GM12878 (cell line): Measurements from ENCODE around the gene CDC42BPA. TPM values are rescaled to one million over a fixed set of nuclear protein-coding genes. Genes with fewer than 3 reads are reported as not detected.

Experiments
- ATAC-seq: fragments of 200-7000 bp; cut with Tn5 transposase; 3 replicates; pipeline ENCODE4 v1.9.1; 2020; ENCODE audit warnings: mild to moderate bottlenecking, moderate library complexity
- BruUV-seq: library from RNA; stranded (reverse); fragments of 400-500 nt; replicated peaks from 2 replicates; lab custom pipeline; 2021; lab: Mats Ljungman, UMichigan
- CTCF ChIA-PET: fragments of 300-600 bp; sonication (Branson Sonifier 250); formaldehyde crosslinking; extraction: SDS; loops from one replicate; lab custom pipeline; 2021; ENCODE audit warnings: inconsistent platforms; lab: Yijun Ruan, JAX
- POLR2A ChIA-PET: fragments of 350-600 bp; formaldehyde crosslinking; extraction: SDS; loops from one replicate; lab custom pipeline; 2021; ENCODE audit warnings: inconsistent platforms; lab: Charles Lee
- RAD21 ChIA-PET: fragments of 300-600 bp; sonication (Branson Sonifier 250); formaldehyde crosslinking; loops from one replicate; lab custom pipeline; 2023; ENCODE audit warnings: antibody characterized with exemption; ENCODE audit not compliant: unreplicated experiment; lab: Charles Lee
- SMC1A ChIA-PET: fragments of 300-600 bp; sonication (Branson Sonifier 250); formaldehyde crosslinking; loops from one replicate; lab custom pipeline; 2023; ENCODE audit not compliant: unreplicated experiment, uncharacterized antibody; lab: Charles Lee
- DNase-seq: peaks from one replicate; pipeline ENCODE4 v3.0.0-alpha.2; 2011; ENCODE audit warnings: low read depth, low spot score
- FAIRE-seq: peaks from 3 replicates; lab custom pipeline; 2011; peaks lifted over from hg19 to GRCh38; lab: Jason Lieb, UNC
- H2AFZ ChIP-seq: 2 replicates; pipeline ENCODE4 v1.6.0; 2011; ENCODE audit warnings: low read depth, low read length, control low read depth; ENCODE audit not compliant: control insufficient read depth
- H3K27ac ChIP-seq: 2 replicates; pipeline ENCODE4 v1.5.1; 2011; ENCODE audit warnings: control low read depth; ENCODE audit not compliant: control insufficient read depth, insufficient read depth
- H3K27me3 ChIP-seq, 2 experiments: replicated peaks in 1 of 2; 2 replicates each; pipeline versions ENCODE4 v1.6.0 to v1.6.1; 2011; ENCODE audit warnings: low read length in 1 of 2; ENCODE audit not compliant: control insufficient read depth in 2 of 2, insufficient read depth in 2 of 2
- H3K36me3 ChIP-seq, 2 experiments: 2 replicates each; pipeline ENCODE4 v1.5.1; 2011; ENCODE audit warnings: low read length in 1 of 2; ENCODE audit not compliant: control insufficient read depth in 2 of 2, insufficient read depth in 2 of 2
- H3K4me1 ChIP-seq: 2 replicates; pipeline ENCODE4 v1.6.1; 2011; ENCODE audit warnings: mild to moderate bottlenecking, low read length, moderate library complexity, mixed read lengths; ENCODE audit not compliant: control insufficient read depth, insufficient read depth
- H3K4me2 ChIP-seq: 2 replicates; pipeline ENCODE4 v1.6.0; 2011; ENCODE audit warnings: control low read depth; ENCODE audit not compliant: control insufficient read depth, insufficient read depth
- H3K4me3 ChIP-seq: fragments of 200-600 bp; sonication (generic); 2 replicates; pipeline ENCODE4 v1.5.1; 2016
- H3K79me2 ChIP-seq: 2 replicates; pipeline ENCODE4 v1.6.0; 2011; ENCODE audit warnings: low read length; ENCODE audit not compliant: control insufficient read depth, insufficient read depth
- H3K9ac ChIP-seq: 2 replicates; pipeline ENCODE4 v1.8.0; 2011; ENCODE audit warnings: low read length, control low read depth, mixed read lengths; ENCODE audit not compliant: control insufficient read depth, insufficient read depth
- H3K9me3 ChIP-seq: replicated peaks from 3 replicates; pipeline ENCODE4 v1.5.1; 2011; ENCODE audit warnings: mild to moderate bottlenecking, low read length; ENCODE audit not compliant: control insufficient read depth, insufficient read depth
- H4K20me1 ChIP-seq: 2 replicates; pipeline ENCODE4 v1.6.0; 2011; ENCODE audit not compliant: control insufficient read depth, insufficient read depth
- CHD4 ChIP-seq: fragments of 200-600 bp; sonication (generic); IDR thresholded peaks from 2 replicates; pipeline ENCODE4 v1.6.1; 2016; ENCODE audit warnings: mild to moderate bottlenecking
- IKZF1 ChIP-seq: fragments of 450-650 bp; conservative IDR thresholded peaks from 2 replicates; pipeline ENCODE4 v1.6.1; 2017; ENCODE audit warnings: antibody characterized with exemption, mild to moderate bottlenecking
- MTA2 ChIP-seq: fragments of 450-650 bp; IDR thresholded peaks from 2 replicates; pipeline ENCODE4 v1.6.1; 2016; ENCODE audit warnings: low read depth, mild to moderate bottlenecking, moderate library complexity
- MYC ChIP-seq: IDR thresholded peaks from 2 replicates; pipeline ENCODE4 v1.6.1; 2011; ENCODE audit warnings: mild to moderate bottlenecking, low read length, moderate library complexity, inconsistent platforms; ENCODE audit not compliant: insufficient read depth, insufficient replicate concordance, insufficient read length, severe bottlenecking
- RBBP5 ChIP-seq: fragments of 200-600 bp; sonication (generic); conservative IDR thresholded peaks from 2 replicates; pipeline ENCODE4 v1.6.1; 2016
- RFX5 ChIP-seq: IDR thresholded peaks from 2 replicates; pipeline ENCODE4 v1.6.1; 2011; ENCODE audit warnings: low read depth, low read length, improper control_type of control experiment
- SRF ChIP-seq, 2 experiments: IDR thresholded peaks; 2 replicates each; pipeline ENCODE4 v1.6.1; 2011; ENCODE audit warnings: low read depth in 2 of 2, low read length in 2 of 2, mild to moderate bottlenecking in 1 of 2, moderate library complexity in 1 of 2
- STAT3 ChIP-seq: IDR thresholded peaks from 2 replicates; pipeline ENCODE4 v1.6.1; 2011; ENCODE audit warnings: low read depth, low read length, improper control_type of control experiment
- ZNF384 ChIP-seq: IDR thresholded peaks from 2 replicates; pipeline ENCODE4 v1.6.1; 2012; ENCODE audit warnings: low read depth, mild to moderate bottlenecking, low read length, improper control_type of control experiment, borderline replicate concordance
- ZZZ3 ChIP-seq: IDR thresholded peaks from 2 replicates; pipeline ENCODE4 v1.6.1; 2011; ENCODE audit warnings: low read depth; ENCODE audit not compliant: control insufficient read depth, insufficient read length
- WGBS: methylation state at CpG from one replicate; pipeline ENCODE4 v1.1.6; 2016; ENCODE audit warnings: low lambda C conversion rate; ENCODE audit not compliant: insufficient replicate concordance, insufficient coverage; ENCODE audit errors: missing lambda C conversion rate; 5-methylcytosine and 5-hydroxymethylcytosine counted together
- in situ Hi-C: fragments of 300-500 bp; cut with MboI; formaldehyde crosslinking; loops from 9 replicates; pipeline ENCODE4 v1.14.3; 2018; ENCODE audit warnings: mixed read lengths
- intact Hi-C: fragments of 100-400 bp; cut with micrococcal nuclease; formaldehyde crosslinking; loops from one replicate; pipeline ENCODE4 v1.14.2; 2022; ENCODE audit not compliant: unreplicated experiment
- polyA plus RNA-seq, 11 experiments: library from polyadenylated mRNA; depleted of rRNA in 4 of 11; unstranded in 6 of 11; stranded (reverse) in 5 of 11; fragments of >200 nt; fragmentation: Nextera tagmentation in 4 of 11; fragmentation: Illumina TruSeq in 1 of 11; extraction: Ambion mirVana in 4 of 11; extraction: Trizol in 1 of 11; gene quantifications; 1 replicate in 1 of 11; 2 replicates in 10 of 11; pipeline versions ENCODE4 v1.2.1 to v1.2.3, GENCODE V29; 2011 to 2016; ENCODE audit warnings: inconsistent platforms in 2 of 11, missing spikeins in 2 of 11, low read depth in 1 of 11
- total RNA-seq, 4 experiments: library from RNA; depleted of rRNA in 3 of 4; stranded (reverse); fragments of >200 nt in 3 of 4; fragmentation: Illumina TruSeq in 1 of 4; extraction: Trizol in 1 of 4; gene quantifications; 2 replicates each; pipeline versions ENCODE4 v1.2.1 to v1.2.3, GENCODE V29; 2013 to 2021
- TF ChIP-seq, protein P1 (sequence below): fragments of 450-650 bp; IDR thresholded peaks from 2 replicates; pipeline ENCODE4 v1.6.1; 2017; ENCODE audit warnings: mild to moderate bottlenecking
- TF ChIP-seq, protein P2 (sequence below): fragments of 450-650 bp; IDR thresholded peaks from 2 replicates; pipeline ENCODE4 v1.6.1; 2018; ENCODE audit warnings: mild to moderate bottlenecking, low read depth, moderate library complexity; ENCODE audit not compliant: partially characterized antibody

The CDC42BPA gene
- total and polyA plus RNA-seq, 10 of the 15 experiments (the other 5 are each of a cell fraction or from before 2014, with no cell fraction given), result 0.02 to 0.52 (median 0.10) TPM

DNA sequence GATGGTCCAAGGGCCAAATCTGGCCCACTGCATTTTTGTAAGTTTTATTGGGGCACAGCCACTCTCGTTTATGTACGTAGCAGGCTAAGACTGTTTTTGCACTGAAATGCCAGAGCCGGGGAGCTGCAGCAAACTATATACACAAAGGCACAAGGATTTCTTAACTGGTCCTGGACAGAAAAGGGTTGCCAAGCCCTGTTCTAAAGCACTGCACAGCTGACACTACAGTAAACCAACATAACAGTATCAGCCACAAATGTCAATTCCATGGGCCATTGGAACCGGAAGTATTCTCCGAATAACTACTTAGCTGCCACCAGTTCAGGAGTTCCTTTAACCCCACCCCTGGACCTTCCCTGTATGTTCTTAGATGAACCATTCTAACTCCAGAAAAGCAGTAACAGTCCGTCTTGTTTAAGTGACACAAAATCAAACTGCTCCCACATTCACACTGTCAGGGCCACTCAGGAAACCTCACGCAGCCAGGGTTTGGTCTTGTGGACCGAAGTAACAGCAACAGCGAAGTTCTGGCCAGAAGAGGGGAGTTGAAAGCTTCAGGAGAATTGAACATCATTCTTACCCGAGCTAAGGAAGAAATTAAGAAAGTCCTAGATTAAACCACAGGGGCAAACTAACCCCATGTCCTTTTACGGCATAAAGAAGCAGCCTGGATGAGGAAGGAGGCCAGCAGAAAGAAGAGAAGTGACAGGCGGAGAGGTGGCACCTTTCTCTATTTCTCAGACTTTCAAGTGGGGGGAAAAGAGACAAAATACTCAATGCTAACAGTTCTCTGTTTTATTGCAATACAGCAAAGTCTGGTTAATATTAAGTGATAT lies 329.0 kb downstream of the CDC42BPA start:
- no peak for ATAC-seq
- Histone ChIP-seq H3K79me2 (no peaks in the 10 kb centered on the region), H3K4me2 (no peak overlapping the region), H2AFZ (peak overlapping the region; percentile 67)
- 77% methylated on average over 12 of the region's 12 CpGs for WGBS
- POLR2A ChIA-PET, result no interaction called here
- SMC1A ChIA-PET, result no interaction called here
- FAIRE-seq, result no peak
- TF ChIP-seq SRF (IDR thresholded peaks at IDR 0.05; ENCODE audit: low read depth in 2 of 2, low read length in 2 of 2) (peak in 1 of 2 experiments; percentile 48; a peak in 1 of 4 replicates), ZNF384 (no peak), CHD4 (no peak)
- TF ChIP-seq, all 136 proteins: peak for 1
- in situ Hi-C loops, result no loop called here
- no peak overlapping the region for H3K9ac ChIP-seq
- H3K27ac ChIP-seq, result no peak overlapping the region; the same call in 1 of the 2 replicates
- CTCF ChIA-PET, result no interaction called here
- H3K4me3 ChIP-seq, result no peak overlapping the region
- no peaks in the 10 kb centered on the region for H3K27me3 ChIP-seq
- peaks cover 0 to 3% of the 10 kb centered on the region in 2 experiments; a peak in 2 of 4 replicates for H3K36me3 ChIP-seq
- no peak for DNase-seq
- no TSS peak for BruUV-seq
- no peaks in the 10 kb centered on the region for H4K20me1 ChIP-seq
- H3K9me3 ChIP-seq, result no peaks in the 10 kb centered on the region
- H3K4me1 ChIP-seq, result peaks cover 9% of the 10 kb centered on the region; the same call in 1 of the 2 replicates
- intact Hi-C loops, result no loop called here
- RAD21 ChIA-PET, result no interaction called here

GRCh38 chr1:226988334-226988666 lies 330.0 kb downstream of the CDC42BPA start:
- H3K27me3 ChIP-seq, result no peaks in the 10 kb centered on the region
- H3K79me2 ChIP-seq, result no peaks in the 10 kb centered on the region
- RAD21 ChIA-PET, result no interaction called here
- H4K20me1 ChIP-seq, result no peaks in the 10 kb centered on the region
- 74% methylated on average over 3 of the region's 3 CpGs for WGBS
- H3K9me3 ChIP-seq, result no peaks in the 10 kb centered on the region
- H3K4me3 ChIP-seq, result no peak overlapping the region
- H2AFZ ChIP-seq, result no peak overlapping the region
- H3K9ac ChIP-seq, result no peak overlapping the region
- POLR2A ChIA-PET, result no interaction called here
- no peak for FAIRE-seq
- intact Hi-C loops (no loop called here), in situ Hi-C loops (no loop called here)
- peaks cover 9% of the 10 kb centered on the region; the same call in 1 of the 2 replicates for H3K4me1 ChIP-seq
- CTCF ChIA-PET, result no interaction called here
- H3K4me2 ChIP-seq, result no peak overlapping the region
- peaks cover 0 to 3% of the 10 kb centered on the region in 2 experiments; a peak in 2 of 4 replicates for H3K36me3 ChIP-seq
- H3K27ac ChIP-seq, result no peak overlapping the region
- no peak for ATAC-seq
- SMC1A ChIA-PET, result no interaction called here
- DNase-seq, result no peak
- no TSS peak for BruUV-seq
- no peak for TF ChIP-seq IKZF1
- no peak for TF ChIP-seq STAT3
- TF ChIP-seq, protein P1, sequence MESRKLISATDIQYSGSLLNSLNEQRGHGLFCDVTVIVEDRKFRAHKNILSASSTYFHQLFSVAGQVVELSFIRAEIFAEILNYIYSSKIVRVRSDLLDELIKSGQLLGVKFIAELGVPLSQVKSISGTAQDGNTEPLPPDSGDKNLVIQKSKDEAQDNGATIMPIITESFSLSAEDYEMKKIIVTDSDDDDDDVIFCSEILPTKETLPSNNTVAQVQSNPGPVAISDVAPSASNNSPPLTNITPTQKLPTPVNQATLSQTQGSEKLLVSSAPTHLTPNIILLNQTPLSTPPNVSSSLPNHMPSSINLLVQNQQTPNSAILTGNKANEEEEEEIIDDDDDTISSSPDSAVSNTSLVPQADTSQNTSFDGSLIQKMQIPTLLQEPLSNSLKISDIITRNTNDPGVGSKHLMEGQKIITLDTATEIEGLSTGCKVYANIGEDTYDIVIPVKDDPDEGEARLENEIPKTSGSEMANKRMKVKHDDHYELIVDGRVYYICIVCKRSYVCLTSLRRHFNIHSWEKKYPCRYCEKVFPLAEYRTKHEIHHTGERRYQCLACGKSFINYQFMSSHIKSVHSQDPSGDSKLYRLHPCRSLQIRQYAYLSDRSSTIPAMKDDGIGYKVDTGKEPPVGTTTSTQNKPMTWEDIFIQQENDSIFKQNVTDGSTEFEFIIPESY, result no peak
- no peak for TF ChIP-seq RFX5
- TF ChIP-seq MYC, result no peak
- TF ChIP-seq, protein P2, sequence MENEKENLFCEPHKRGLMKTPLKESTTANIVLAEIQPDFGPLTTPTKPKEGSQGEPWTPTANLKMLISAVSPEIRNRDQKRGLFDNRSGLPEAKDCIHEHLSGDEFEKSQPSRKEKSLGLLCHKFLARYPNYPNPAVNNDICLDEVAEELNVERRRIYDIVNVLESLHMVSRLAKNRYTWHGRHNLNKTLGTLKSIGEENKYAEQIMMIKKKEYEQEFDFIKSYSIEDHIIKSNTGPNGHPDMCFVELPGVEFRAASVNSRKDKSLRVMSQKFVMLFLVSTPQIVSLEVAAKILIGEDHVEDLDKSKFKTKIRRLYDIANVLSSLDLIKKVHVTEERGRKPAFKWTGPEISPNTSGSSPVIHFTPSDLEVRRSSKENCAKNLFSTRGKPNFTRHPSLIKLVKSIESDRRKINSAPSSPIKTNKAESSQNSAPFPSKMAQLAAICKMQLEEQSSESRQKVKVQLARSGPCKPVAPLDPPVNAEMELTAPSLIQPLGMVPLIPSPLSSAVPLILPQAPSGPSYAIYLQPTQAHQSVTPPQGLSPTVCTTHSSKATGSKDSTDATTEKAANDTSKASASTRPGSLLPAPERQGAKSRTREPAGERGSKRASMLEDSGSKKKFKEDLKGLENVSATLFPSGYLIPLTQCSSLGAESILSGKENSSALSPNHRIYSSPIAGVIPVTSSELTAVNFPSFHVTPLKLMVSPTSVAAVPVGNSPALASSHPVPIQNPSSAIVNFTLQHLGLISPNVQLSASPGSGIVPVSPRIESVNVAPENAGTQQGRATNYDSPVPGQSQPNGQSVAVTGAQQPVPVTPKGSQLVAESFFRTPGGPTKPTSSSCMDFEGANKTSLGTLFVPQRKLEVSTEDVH, result no peak
- TF ChIP-seq ZZZ3, result no peak
- no peak for TF ChIP-seq MTA2
- no peak for TF ChIP-seq RBBP5
